ENCODE measurements around the gene JARID2. TPM values are rescaled to one million over a fixed set of nuclear protein-coding genes. Genes with fewer than 3 reads are reported as not detected.
A peak's percentile ranks its signal among the peaks of the same experiment; 100 is the strongest.
"Not testable (repeated sequence)": the region's sequence is repeated elsewhere in the genome, so short reads cannot be mapped to it uniquely, and the experiment has no call there.

Gene JARID2
- total RNA-seq, 1 donor from 2014 or later: 66.1 TPM

GRCh38 chr6:15319677-15320076, 73.8 kb downstream of the JARID2 start:
- peak overlapping the region; percentile 1 for H3K27ac Mint-ChIP-seq (ENCODE audit: unreplicated experiment)
- peaks cover 1% of the 10 kb centered on the region for H3K27me3 Mint-ChIP-seq (ENCODE audit: unreplicated experiment)
- H3K4me3 Mint-ChIP-seq (ENCODE audit: unreplicated experiment): no peak overlapping the region
- no peak for DNase-seq (ENCODE audit: low spot score)
- peaks cover 45% of the 10 kb centered on the region for H3K4me1 Mint-ChIP-seq (ENCODE audit: unreplicated experiment)
- no peaks in the 10 kb centered on the region for H3K9me3 Mint-ChIP-seq (ENCODE audit: unreplicated experiment)
- TF ChIP-seq CTCF (IDR thresholded peaks at IDR 0.05; ENCODE audit: unreplicated experiment): no peak
- no peaks in the 10 kb centered on the region for H3K36me3 Mint-ChIP-seq (ENCODE audit: low read depth, unreplicated experiment)

GRCh38 chr6:15320693-15321092, 74.8 kb downstream of the JARID2 start:
- Mint-ChIP-seq H3K27me3 (ENCODE audit: unreplicated experiment) (peaks cover 1% of the 10 kb centered on the region), H3K4me1 (ENCODE audit: unreplicated experiment) (peaks cover 44% of the 10 kb centered on the region), H3K36me3 (ENCODE audit: low read depth, unreplicated experiment) (no peaks in the 10 kb centered on the region), H3K27ac (ENCODE audit: unreplicated experiment) (no peak overlapping the region), H3K9me3 (ENCODE audit: unreplicated experiment) (no peaks in the 10 kb centered on the region), H3K4me3 (ENCODE audit: unreplicated experiment) (no peak overlapping the region)
- no peak for TF ChIP-seq CTCF (IDR thresholded peaks at IDR 0.05; ENCODE audit: unreplicated experiment)
- DNase-seq (ENCODE audit: low spot score): no peak

GRCh38 chr6:15322184-15322583, 76.3 kb downstream of the JARID2 start:
- H3K27ac Mint-ChIP-seq (ENCODE audit: unreplicated experiment): no peak overlapping the region
- no peaks in the 10 kb centered on the region for H3K9me3 Mint-ChIP-seq (ENCODE audit: unreplicated experiment)
- H3K27me3 Mint-ChIP-seq (ENCODE audit: unreplicated experiment): peaks cover 2% of the 10 kb centered on the region
- no peak overlapping the region for H3K4me3 Mint-ChIP-seq (ENCODE audit: unreplicated experiment)
- no peak for TF ChIP-seq CTCF (IDR thresholded peaks at IDR 0.05; ENCODE audit: unreplicated experiment)
- H3K36me3 Mint-ChIP-seq (ENCODE audit: low read depth, unreplicated experiment): no peaks in the 10 kb centered on the region
- H3K4me1 Mint-ChIP-seq (ENCODE audit: unreplicated experiment): peaks cover 48% of the 10 kb centered on the region
- no peak for DNase-seq (ENCODE audit: low spot score)

- H3K4me3 Mint-ChIP-seq (ENCODE audit: unreplicated experiment): no peak overlapping the region
- TF ChIP-seq CTCF (IDR thresholded peaks at IDR 0.05; ENCODE audit: unreplicated experiment): no peak
- H3K27ac Mint-ChIP-seq (ENCODE audit: unreplicated experiment): no peak overlapping the region
- H3K9me3 Mint-ChIP-seq (ENCODE audit: unreplicated experiment): no peaks in the 10 kb centered on the region
- H3K27me3 Mint-ChIP-seq (ENCODE audit: unreplicated experiment): peaks cover 2% of the 10 kb centered on the region
- no peaks in the 10 kb centered on the region for H3K36me3 Mint-ChIP-seq (ENCODE audit: low read depth, unreplicated experiment)
- no peak for DNase-seq (ENCODE audit: low spot score)
- peaks cover 51% of the 10 kb centered on the region for H3K4me1 Mint-ChIP-seq (ENCODE audit: unreplicated experiment)
These were observed 77.1 kb downstream of the JARID2 start for GRCh38 chr6:15322781-15323536.

- not testable (repeated sequence) for H3K4me3 Mint-ChIP-seq (ENCODE audit: unreplicated experiment); H3K9me3 Mint-ChIP-seq (ENCODE audit: unreplicated experiment); H3K27me3 Mint-ChIP-seq (ENCODE audit: unreplicated experiment); DNase-seq (ENCODE audit: low spot score); H3K27ac Mint-ChIP-seq (ENCODE audit: unreplicated experiment); H3K36me3 Mint-ChIP-seq (ENCODE audit: low read depth, unreplicated experiment)
- H3K4me1 Mint-ChIP-seq (ENCODE audit: unreplicated experiment): peaks cover 50% of the 10 kb centered on the region
These were observed 77.7 kb downstream of the JARID2 start for GRCh38 chr6:15323611-15324010.
